Measurements from ENCODE around the gene VMP1. TPM values are rescaled to one million over a fixed set of nuclear protein-coding genes. Genes with fewer than 3 reads are reported as not detected.
"Not testable (repeated sequence)": the region's sequence is repeated elsewhere in the genome, so short reads cannot be mapped to it uniquely, and the experiment has no call there.

Gene VMP1
- total RNA-seq, 2 donors from 2014 or later = 213 to 459 TPM

GRCh38 chr17:59763861-59764260 is 56.4 kb downstream of the VMP1 start:
- no peak for DNase-seq
- no peak for ATAC-seq
- intact Hi-C loops (cut with DNase I, micrococcal nuclease) = no loop called here

- DNase-seq = no peak
- intact Hi-C loops (cut with DNase I, micrococcal nuclease) = no loop called here
- no peak for ATAC-seq
These were observed 56.9 kb downstream of the VMP1 start for GRCh38 chr17:59764292-59764741.

GRCh38 chr17:59765038-59765437 is 57.6 kb downstream of the VMP1 start:
- ATAC-seq (no peak), DNase-seq (no peak)
- intact Hi-C loops (cut with DNase I, micrococcal nuclease) = no loop called here

- intact Hi-C loops (cut with DNase I, micrococcal nuclease) = no loop called here
- no peak for DNase-seq
- ATAC-seq = no peak
These were observed 59.0 kb downstream of the VMP1 start for GRCh38 chr17:59766491-59766890.

GRCh38 chr17:59767176-59767575 is 59.7 kb downstream of the VMP1 start:
- no peak for ATAC-seq
- intact Hi-C loops (cut with DNase I, micrococcal nuclease) = no loop called here
- no peak for DNase-seq

- DNase-seq = no peak
- intact Hi-C loops (cut with DNase I, micrococcal nuclease) = no loop called here
- ATAC-seq = no peak
These were observed 62.4 kb downstream of the VMP1 start for GRCh38 chr17:59769887-59770286.

GRCh38 chr17:59771093-59771492 is 63.6 kb downstream of the VMP1 start:
- DNase-seq (no peak), ATAC-seq (no peak)
- intact Hi-C loops (cut with DNase I, micrococcal nuclease) = no loop called here

- intact Hi-C loops (cut with DNase I, micrococcal nuclease) = no loop called here
- ATAC-seq = no peak
These were observed 68.4 kb downstream of the VMP1 start for GRCh38 chr17:59775786-59776350.

GRCh38 chr17:59776577-59776976 is 69.1 kb downstream of the VMP1 start:
- intact Hi-C loops (cut with DNase I, micrococcal nuclease) = no loop called here
- ATAC-seq (no peak), DNase-seq (no peak)

More at GRCh38 chr17:59775786-59776350, 68.4 kb downstream of the VMP1 start:
- DNase-seq = no peak

- DNase-seq = no peak
- intact Hi-C loops (cut with DNase I, micrococcal nuclease) = no loop called here
- no peak for ATAC-seq
These were observed 69.6 kb downstream of the VMP1 start for GRCh38 chr17:59777033-59777432.

GRCh38 chr17:59778996-59779395 is 71.5 kb downstream of the VMP1 start:
- intact Hi-C loops (cut with DNase I, micrococcal nuclease) = no loop called here
- ATAC-seq = no peak
- no peak for DNase-seq

GRCh38 chr17:59779521-59779920 is 72.1 kb downstream of the VMP1 start:
- DNase-seq = no peak
- intact Hi-C loops (cut with DNase I, micrococcal nuclease) = no loop called here
- no peak for ATAC-seq

GRCh38 chr17:59780548-59780947 is 73.1 kb downstream of the VMP1 start:
- ATAC-seq = not testable (repeated sequence)

GRCh38 chr17:59783221-59784047 is 76.0 kb downstream of the VMP1 start:
- DNase-seq (no peak), ATAC-seq (no peak)
- intact Hi-C loops (cut with DNase I, micrococcal nuclease) = no loop called here

More at GRCh38 chr17:59780548-59780947, 73.1 kb downstream of the VMP1 start:
- DNase-seq; intact Hi-C loops (cut with DNase I, micrococcal nuclease): not testable (repeated sequence)

- no peak for ATAC-seq
- intact Hi-C loops (cut with DNase I, micrococcal nuclease) = no loop called here
- DNase-seq = no peak
These were observed 77.8 kb downstream of the VMP1 start for GRCh38 chr17:59785091-59785799.

- DNase-seq (no peak), ATAC-seq (no peak)
- intact Hi-C loops (cut with DNase I, micrococcal nuclease) = no loop called here
These were observed 78.7 kb downstream of the VMP1 start for GRCh38 chr17:59786213-59786535.

- intact Hi-C loops (cut with DNase I, micrococcal nuclease) = no loop called here
- DNase-seq = peak; percentile 24 to 78
- peak; percentile 92 for ATAC-seq
These were observed 79.3 kb downstream of the VMP1 start for GRCh38 chr17:59786536-59787319.

GRCh38 chr17:59789849-59790248 is 82.4 kb downstream of the VMP1 start:
- ATAC-seq; intact Hi-C loops (cut with DNase I, micrococcal nuclease); DNase-seq: not testable (repeated sequence)

GRCh38 chr17:59790418-59790817 is 83.0 kb downstream of the VMP1 start:
- intact Hi-C loops (cut with DNase I, micrococcal nuclease); DNase-seq; ATAC-seq: not testable (repeated sequence)

Measured in left colon (tissue), 2 donors.